ENCODE measurements around the gene HOXD1.

Gene HOXD1

GRCh38 chr2:176174824-176175708 lies 13.4 kb upstream of the HOXD1 start:
- DNase-seq (ENCODE audit: low spot score): no peak
- no peak for TF ChIP-seq CTCF (IDR thresholded peaks at IDR 0.05; ENCODE audit: extremely low read depth, missing control alignments)

DNA sequence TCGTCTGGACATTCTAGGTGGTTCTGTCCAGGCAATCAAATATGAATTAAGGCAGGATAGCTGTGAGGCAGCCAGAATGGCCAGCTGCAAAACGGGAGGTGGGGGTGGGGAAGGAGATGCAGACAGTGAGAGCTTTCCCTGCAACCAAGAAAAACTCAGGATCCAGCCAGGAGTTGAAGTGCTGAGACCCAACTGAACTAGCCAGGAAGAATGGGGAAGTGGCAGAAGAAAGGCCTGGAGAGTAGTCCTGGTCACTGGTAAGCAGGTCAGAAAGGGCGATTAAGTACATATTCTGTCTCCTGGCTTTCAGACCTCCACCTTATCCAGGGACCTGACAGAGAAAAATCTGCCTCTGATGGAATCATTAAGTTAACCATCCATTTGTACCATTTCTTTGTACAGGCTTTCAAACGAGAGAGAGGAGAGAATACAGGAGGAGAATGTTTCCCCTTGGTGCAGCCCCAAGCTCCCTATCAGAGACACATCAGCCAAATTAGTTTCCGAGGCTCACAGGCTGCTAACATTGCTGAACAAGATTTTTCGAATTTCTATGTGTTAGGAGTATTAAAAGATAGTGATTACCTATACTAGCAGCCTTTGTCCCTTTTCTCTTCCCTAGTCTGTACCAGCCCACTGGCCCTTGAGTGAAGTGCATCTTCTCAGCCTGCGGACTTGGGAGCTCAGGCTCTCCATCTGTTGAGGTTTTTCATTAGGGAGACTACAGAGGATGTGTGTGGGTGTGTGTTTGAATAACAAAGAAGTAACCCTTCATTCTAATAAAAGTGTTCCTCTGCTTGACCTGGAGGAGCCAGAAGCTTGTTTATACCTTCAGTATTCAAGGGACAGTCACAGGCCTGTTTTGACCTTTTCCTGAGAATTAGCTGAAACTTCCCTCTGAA lies 12.5 kb upstream of the HOXD1 start:
- no peak for TF ChIP-seq CTCF (IDR thresholded peaks at IDR 0.05; ENCODE audit: extremely low read depth, missing control alignments)
- no peak for DNase-seq (ENCODE audit: low spot score)

DNA sequence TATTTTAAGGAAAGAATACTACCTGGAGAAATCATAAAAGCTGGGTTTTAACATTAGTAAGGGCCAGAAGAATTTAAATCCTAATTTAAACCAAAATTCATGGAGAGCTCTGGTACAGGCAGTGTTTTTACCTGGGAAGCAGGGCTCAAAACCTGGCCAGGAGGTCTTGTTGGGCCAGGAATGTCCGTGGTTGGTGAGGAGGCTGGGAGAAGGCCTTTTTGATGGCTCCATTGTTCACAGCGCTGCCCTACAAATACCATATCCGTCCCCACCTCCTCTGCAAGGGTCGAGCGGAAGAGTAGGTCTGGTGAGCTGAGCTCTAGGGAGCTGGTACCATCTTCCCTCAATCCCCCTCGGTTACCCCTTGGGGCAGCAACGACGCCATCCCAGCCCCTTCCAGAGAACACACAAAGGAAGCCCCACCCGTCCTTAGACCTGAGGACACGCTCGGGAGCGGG lies 10.9 kb upstream of the HOXD1 start:
- no peak for TF ChIP-seq CTCF (IDR thresholded peaks at IDR 0.05; ENCODE audit: extremely low read depth, missing control alignments)
- no peak for DNase-seq (ENCODE audit: low spot score)

DNA sequence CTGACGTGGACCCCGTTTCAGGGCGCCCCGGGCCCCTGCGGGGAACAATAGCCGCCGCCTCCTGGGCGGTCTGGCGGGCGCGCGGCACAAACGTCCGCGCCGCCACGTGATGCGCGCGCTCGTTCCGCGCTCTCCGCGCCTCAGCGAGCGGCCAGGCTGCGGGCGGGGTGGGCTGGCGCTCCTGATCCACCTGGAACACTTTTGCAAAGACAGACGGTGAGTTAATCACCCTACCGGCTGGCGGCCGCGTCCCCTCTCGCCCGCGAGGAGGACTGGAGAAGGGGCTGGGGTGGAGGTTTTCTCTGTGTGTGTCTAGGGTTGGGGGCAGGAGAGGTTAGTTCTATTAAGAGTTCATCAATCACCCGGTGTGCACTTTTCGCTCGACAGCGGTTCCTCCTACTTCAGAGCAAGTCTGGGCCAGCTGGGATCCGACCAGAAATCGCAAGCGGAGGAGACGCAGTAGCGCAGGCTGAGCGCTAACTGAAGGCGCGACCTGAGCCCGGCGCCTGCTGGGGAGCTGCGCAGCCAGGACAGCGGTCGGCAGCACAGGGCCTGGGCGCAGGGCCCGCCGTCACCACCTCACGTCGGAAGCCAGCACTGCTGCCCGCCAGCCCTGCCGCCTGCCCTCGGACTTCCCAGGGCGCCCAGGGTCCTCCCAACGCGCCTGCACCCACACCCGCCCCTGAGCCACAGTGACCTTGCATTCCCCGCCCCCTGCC lies 10.3 kb upstream of the HOXD1 start:
- TF ChIP-seq CTCF (IDR thresholded peaks at IDR 0.05; ENCODE audit: extremely low read depth, missing control alignments): no peak
- DNase-seq (ENCODE audit: low spot score): peak; percentile 49

- DNase-seq (ENCODE audit: low spot score): peak; percentile 34
- no peak for TF ChIP-seq CTCF (IDR thresholded peaks at IDR 0.05; ENCODE audit: extremely low read depth, missing control alignments)
Observed at GRCh38 chr2:176178757-176179295, 9.6 kb upstream of the HOXD1 start.

DNA sequence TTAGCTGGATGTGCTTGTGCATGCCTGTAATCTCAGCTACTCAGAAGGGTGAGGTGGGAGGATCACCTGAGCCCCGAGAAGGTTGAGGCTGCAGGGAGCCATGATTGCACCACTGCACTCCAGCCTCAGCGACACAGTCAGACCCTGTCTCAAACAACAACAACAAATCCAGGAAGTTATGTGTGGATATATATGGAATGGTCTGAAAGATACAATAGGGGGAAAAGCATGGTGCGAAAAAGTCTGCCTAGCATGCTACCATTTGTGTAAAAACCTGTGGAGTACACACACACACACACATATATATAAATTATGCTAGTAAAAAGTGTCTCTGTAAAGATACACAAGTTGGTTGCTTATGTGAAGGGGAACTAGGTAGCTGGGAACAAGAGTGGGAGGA lies 6.9 kb upstream of the HOXD1 start:
- no peak for DNase-seq (ENCODE audit: low spot score)
- no peak for TF ChIP-seq CTCF (IDR thresholded peaks at IDR 0.05; ENCODE audit: extremely low read depth, missing control alignments)
